K562 (cell line): ENCODE data around the gene CREG2. TPM values are rescaled to one million over a fixed set of nuclear protein-coding genes. Genes with fewer than 3 reads are reported as not detected.
"Not testable (repeated sequence)": the region's sequence is repeated elsewhere in the genome, so short reads cannot be mapped to it uniquely, and the experiment has no call there.

Experiments used
- ATAC-seq: fragments of 200-7000 bp; cut with Tn5 transposase; 3 replicates; pipeline ENCODE4 v1.9.1; 2020; ENCODE audit warnings: moderate library complexity
- BruUV-seq: library from RNA; stranded (reverse); fragments of 400-500 nt; replicated peaks from 2 replicates; lab custom pipeline; 2021; lab: Mats Ljungman, UMichigan
- CTCF ChIA-PET: fragments of 300-600 bp; formaldehyde crosslinking; extraction: SDS; loops from one replicate; lab custom pipeline; 2021; ENCODE audit warnings: low intra/inter-chr PET ratio; lab: Yijun Ruan, JAX
- POLR2A ChIA-PET: fragments of 300-600, 350-650 bp; sonication (Branson Sonifier 250); formaldehyde crosslinking; extraction: SDS; loops from one replicate; lab custom pipeline; 2021; ENCODE audit warnings: antibody characterized with exemption, inconsistent platforms; lab: Yijun Ruan, JAX
- DNase-seq, 4 experiments: peaks; one replicate each; pipeline versions ENCODE4 v3.0.0 to v3.0.0-alpha.2; 2011 to 2018; ENCODE audit warnings: low spot score in 3 of 4, mixed read lengths in 3 of 4; ENCODE audit errors: extremely low read depth in 1 of 4
- FAIRE-seq: peaks from 2 replicates; lab custom pipeline; 2011; peaks lifted over from hg19 to GRCh38; lab: Jason Lieb, UNC
- H2AFZ ChIP-seq: 2 replicates; pipeline ENCODE4 v1.6.0; 2011; ENCODE audit warnings: low read depth, low read length, control low read depth, inconsistent platforms
- H3K27ac ChIP-seq: fragments of 200-600 bp; 3 replicates; pipeline ENCODE4 v1.8.0; 2011; ENCODE audit warnings: low read depth, mild to moderate bottlenecking, control low read depth, inconsistent platforms, low read length, moderate library complexity, mixed read lengths; ENCODE audit errors: extremely low read depth
- H3K27me3 ChIP-seq, 2 experiments: fragments of 300-600 bp in 1 of 2; 2 replicates in 1 of 2; 3 replicates in 1 of 2; pipeline versions ENCODE4 v1.6.0 to v1.8.0; 2011; ENCODE audit warnings: inconsistent platforms in 2 of 2, low read length in 2 of 2, mild to moderate bottlenecking in 1 of 2, mixed read lengths in 1 of 2, moderate library complexity in 1 of 2; ENCODE audit not compliant: control insufficient read depth in 2 of 2, insufficient read depth in 2 of 2
- H3K36me3 ChIP-seq: fragments of 300-600 bp; 3 replicates; pipeline ENCODE4 v1.8.0; 2011; ENCODE audit warnings: mild to moderate bottlenecking, low read length, inconsistent platforms; ENCODE audit not compliant: control insufficient read depth, insufficient read depth
- H3K4me1 ChIP-seq, 2 experiments: fragments of 200-600 bp in 1 of 2; replicated peaks in 1 of 2; 2 replicates in 1 of 2; 3 replicates in 1 of 2; pipeline versions ENCODE4 v1.5.1 to v1.8.0; 2011; ENCODE audit warnings: inconsistent platforms in 2 of 2, low read length in 2 of 2, mild to moderate bottlenecking in 1 of 2, mixed read lengths in 1 of 2, moderate library complexity in 1 of 2; ENCODE audit not compliant: control insufficient read depth in 2 of 2, insufficient read depth in 2 of 2
- H3K4me2 ChIP-seq: 2 replicates; pipeline ENCODE4 v1.6.1; 2011; ENCODE audit warnings: low read length, control low read depth, inconsistent platforms, mixed read lengths; ENCODE audit not compliant: insufficient read depth
- H3K4me3 ChIP-seq: fragments of 200-600 bp; sonication (generic), shearing (Covaris generic); 2 replicates; pipeline ENCODE4 v1.5.1; 2016; ENCODE audit warnings: control low read depth, inconsistent platforms
- H3K79me2 ChIP-seq: fragments of 200-600 bp; 3 replicates; pipeline ENCODE4 v1.8.0; 2011; ENCODE audit warnings: low read length, inconsistent platforms; ENCODE audit not compliant: control insufficient read depth, insufficient read depth
- H3K9ac ChIP-seq, 2 experiments: 2 replicates each; pipeline versions ENCODE4 v1.6.0 to v1.6.1; 2011; ENCODE audit warnings: low read depth in 2 of 2, low read length in 2 of 2, control low read depth in 1 of 2, inconsistent platforms in 1 of 2, mild to moderate bottlenecking in 1 of 2, mixed read lengths in 1 of 2; ENCODE audit not compliant: insufficient read depth in 1 of 2
- H3K9me1 ChIP-seq: one replicate; pipeline ENCODE4 v1.6.0; 2011; ENCODE audit warnings: inconsistent platforms, mild to moderate bottlenecking, low read length, moderate library complexity; ENCODE audit not compliant: control insufficient read depth, insufficient read depth
- H3K9me3 ChIP-seq: replicated peaks from 2 replicates; pipeline ENCODE4 v1.5.1; 2011; ENCODE audit warnings: low read depth, low read length, inconsistent platforms; ENCODE audit not compliant: control insufficient read depth, insufficient read depth
- H4K20me1 ChIP-seq: replicated peaks from 2 replicates; pipeline ENCODE4 v1.6.1; 2011; ENCODE audit warnings: low read length, inconsistent platforms, mixed read lengths; ENCODE audit not compliant: control insufficient read depth, insufficient read depth
- FOXO4 ChIP-seq: fragments of 450-650 bp; formaldehyde crosslinking; IDR thresholded peaks from 2 replicates; pipeline ENCODE4 v1.4.0; 2020; ENCODE audit warnings: mild to moderate bottlenecking, moderate library complexity
- ID3 ChIP-seq, 2 experiments: fragments of 250-450 bp in 1 of 2; fragments of 450-650 bp in 1 of 2; sonication (Bioruptor Pico) in 1 of 2; IDR thresholded peaks; 2 replicates each; pipeline versions ENCODE4 v1.6.1 to v1.8.0; 2016 to 2021; ENCODE audit warnings: mild to moderate bottlenecking in 2 of 2, moderate library complexity in 2 of 2, missing compliant biosample characterization in 1 of 2, missing genetic modification characterization in 1 of 2
- PBX2 ChIP-seq, 2 experiments: IDR thresholded peaks in 1 of 2; conservative IDR thresholded peaks in 1 of 2; 2 replicates each; pipeline ENCODE4 v1.6.1; 2016; ENCODE audit warnings: low read depth in 2 of 2, mild to moderate bottlenecking in 1 of 2, missing compliant biosample characterization in 1 of 2, missing genetic modification characterization in 1 of 2, moderate library complexity in 1 of 2
- ZNF444 ChIP-seq: fragments of 250-450 bp; sonication (Bioruptor Pico); IDR thresholded peaks from 2 replicates; pipeline ENCODE4 v1.4.0; 2020; ENCODE audit warnings: mild to moderate bottlenecking, moderate library complexity
- WGBS: fragments of 100-300 bp; shearing (Covaris generic); methylation state at CpG from one replicate; pipeline ENCODE4 v1.1.6; 2016; ENCODE audit warnings: low coverage, mixed read lengths; ENCODE audit not compliant: insufficient coverage; ENCODE audit errors: missing lambda C conversion rate; 5-methylcytosine and 5-hydroxymethylcytosine counted together
- in situ Hi-C: fragments of 300-500 bp; cut with MboI; formaldehyde crosslinking; loops from 4 replicates; pipeline ENCODE4 v1.15.0; 2018; ENCODE audit warnings: inconsistent platforms, mixed read lengths
- intact Hi-C: fragments of 100-400 bp; cut with micrococcal nuclease; formaldehyde crosslinking; loops from 2 replicates; pipeline ENCODE4 v1.14.2; 2022
- polyA plus RNA-seq, 8 experiments: library from polyadenylated mRNA; depleted of rRNA in 4 of 8; stranded (reverse) in 5 of 8; unstranded in 3 of 8; fragments of >200 nt; fragmentation: Nextera tagmentation in 2 of 8; fragmentation: Illumina TruSeq in 1 of 8; extraction: Ambion mirVana in 2 of 8; extraction: Trizol in 1 of 8; gene quantifications; 2 replicates each; pipeline versions ENCODE4 v1.2.1 to v1.2.3, GENCODE V29; 2011 to 2014; ENCODE audit warnings: inconsistent platforms in 1 of 8, missing spikeins in 1 of 8
- total RNA-seq, 7 experiments: library from RNA; depleted of rRNA in 6 of 7; stranded (reverse); fragments of >200 nt in 6 of 7; fragmentation: Illumina TruSeq in 2 of 7; extraction: Trizol in 2 of 7; gene quantifications; 2 replicates each; pipeline versions ENCODE4 v1.2.1 to v1.2.3, GENCODE V29; 2011 to 2021; ENCODE audit warnings: low replicate concordance in 1 of 7

CREG2 gene
- total and polyA plus RNA-seq, 9 of the 15 experiments (the other 6 are each of a cell fraction or from before 2014, with no cell fraction given) = not detected

- TF ChIP-seq PBX2 (CRISPR knock-in tag; IDR thresholded peaks at IDR 0.05; ENCODE audit: low read depth) (no peak), PBX2 (tag; conservative IDR thresholded peaks at IDR 0.05; ENCODE audit: low read depth) (no peak), FOXO4 (CRISPR knock-in tag) (no peak), ID3 (CRISPR knock-in tag; IDR thresholded peaks at IDR 0.05) (no peak), ID3 (tag; IDR thresholded peaks at IDR 0.05) (no peak), ZNF444 (CRISPR knock-in tag) (no peak)
Measured at GRCh38 chr2:101354420-101355311, 32.6 kb downstream of the CREG2 start (continued).

- H4K20me1 ChIP-seq, H3K9me1 ChIP-seq, H3K27ac ChIP-seq, FAIRE-seq, H3K9me3 ChIP-seq, ATAC-seq, BruUV-seq, H3K36me3 ChIP-seq, in situ Hi-C loops, DNase-seq, intact Hi-C loops, H3K4me3 ChIP-seq, CTCF ChIA-PET, H2AFZ ChIP-seq, H3K4me2 ChIP-seq, H3K9ac ChIP-seq, H3K4me1 ChIP-seq, H3K79me2 ChIP-seq: not testable (repeated sequence)
- peaks cover 7 to 38% of the 10 kb centered on the region in 2 experiments; a peak in 3 of 5 replicates for H3K27me3 ChIP-seq
- 3% methylated on average over 4 of the region's 4 CpGs for WGBS
- POLR2A ChIA-PET = interaction anchor here (0.6 to 1.3 kb wide), 2 partner anchors 10 to 43 kb away, joined by 3 to 4 read pairs; no protein-coding TSS in a partner anchor
Measured at GRCh38 chr2:101352631-101353030, 34.7 kb downstream of the CREG2 start.
